NCI-H510A treated with DMSO at 0.1 percent for 48 hours (cell line): ENCODE results near the gene MLNR.

Experiments
- DNase-seq: peaks from one replicate; lab custom pipeline; 2025; lab: John Stamatoyannopoulos, UW

Gene MLNR

GRCh38 chr13:49226613-49227012, 6.5 kb downstream of the MLNR start:
- no peak for DNase-seq

- no peak for DNase-seq
These were observed 14.6 kb downstream of the MLNR start for GRCh38 chr13:49234741-49235140.

- DNase-seq = no peak
These were observed 15.8 kb downstream of the MLNR start for GRCh38 chr13:49235856-49236431.

DNA sequence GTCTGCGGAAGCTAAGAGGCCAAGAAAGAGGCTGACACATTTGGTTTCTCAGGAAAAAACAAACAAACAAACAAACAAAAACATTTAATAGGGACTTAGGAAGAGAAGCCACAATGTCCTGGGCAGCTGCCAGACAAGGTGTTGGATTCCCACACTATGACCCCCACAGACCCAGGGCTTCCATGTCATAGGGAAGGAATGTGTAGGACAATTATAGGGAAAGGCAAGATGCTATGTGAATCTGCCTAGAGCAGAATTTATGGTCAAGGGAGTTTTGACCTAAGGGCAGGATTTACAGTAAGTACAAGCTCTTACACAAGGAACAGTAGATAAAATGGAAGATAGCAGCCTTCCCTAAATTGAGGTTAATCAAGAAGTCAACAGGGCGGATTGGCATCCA, 18.5 kb downstream of the MLNR start:
- DNase-seq = no peak

DNA sequence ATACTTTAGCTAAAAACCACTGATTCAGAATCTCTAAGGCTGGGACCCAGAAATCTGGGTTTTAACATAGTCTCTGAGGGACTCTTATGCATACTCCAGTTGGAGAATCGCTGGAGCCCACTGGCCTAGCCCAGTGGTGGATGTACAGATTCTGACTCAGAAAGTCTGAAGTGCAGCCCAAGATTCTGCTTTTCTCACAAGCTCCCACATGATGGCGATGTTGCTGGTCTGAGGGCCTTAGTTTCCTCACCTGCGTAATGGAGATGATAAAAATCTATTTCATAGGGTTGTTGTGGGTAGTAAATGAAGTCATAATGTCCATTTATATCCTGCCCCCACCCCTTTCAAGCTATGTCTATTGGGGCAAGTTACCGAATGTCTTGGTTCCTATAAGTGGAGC, 19.9 kb downstream of the MLNR start:
- no peak for DNase-seq

- DNase-seq = no peak
These were observed 21.2 kb downstream of the MLNR start for GRCh38 chr13:49241296-49241695.

DNA sequence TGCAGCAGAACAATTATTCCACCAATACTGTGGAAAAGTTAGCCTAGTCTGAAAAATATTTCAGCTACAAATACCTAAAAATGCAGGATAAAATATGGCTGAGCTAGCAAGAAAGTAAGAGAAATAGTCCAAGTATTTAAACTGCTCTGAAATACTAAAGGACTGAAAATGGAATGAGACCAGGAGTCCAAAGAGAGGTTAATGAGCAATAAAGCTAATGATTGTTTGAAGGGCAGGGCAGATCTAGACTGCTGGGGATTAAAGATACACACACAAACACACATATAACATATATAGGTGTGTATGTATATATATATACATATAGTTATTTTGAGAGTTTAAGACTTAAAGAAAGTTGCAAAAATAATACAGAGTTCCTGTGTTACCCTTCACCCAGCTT, 25.0 kb downstream of the MLNR start:
- DNase-seq = no peak

- DNase-seq = peak; percentile 14
These were observed 26.9 kb downstream of the MLNR start for GRCh38 chr13:49246850-49247642.

- DNase-seq = peak; percentile 75
These were observed 27.8 kb downstream of the MLNR start, which contains the start of gene CDADC1 for GRCh38 chr13:49247643-49248621. Gene CDADC1 (plus strand): TSS chr13:49247925. CDS start chr13:49248038, 113 bp downstream.

- DNase-seq = no peak
These were observed 28.5 kb downstream of the MLNR start for GRCh38 chr13:49248622-49249002.

- no peak for DNase-seq
These were observed 31.2 kb downstream of the MLNR start for GRCh38 chr13:49251326-49251725.

- no peak for DNase-seq
These were observed 33.2 kb downstream of the MLNR start for GRCh38 chr13:49253310-49253709.

DNA sequence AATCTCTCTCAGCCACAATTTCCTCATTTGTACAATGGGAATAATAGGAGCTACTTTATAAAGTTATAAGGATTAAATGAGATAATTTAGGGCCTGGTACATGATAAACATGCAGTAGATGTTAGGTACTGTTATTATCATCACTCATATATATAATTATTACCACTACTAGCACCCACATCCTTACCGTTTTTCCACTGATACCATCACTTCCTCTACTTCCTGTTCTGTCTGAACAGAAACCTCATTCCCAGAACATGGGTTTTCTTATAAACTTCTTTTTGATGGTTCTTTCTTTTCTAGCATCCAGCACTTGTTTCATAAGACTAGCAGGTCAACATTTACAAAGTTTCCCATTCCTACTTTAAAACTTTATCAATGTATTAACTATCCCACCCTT, 33.9 kb downstream of the MLNR start:
- DNase-seq = no peak

GRCh38 chr13:49256841-49257240, 36.7 kb downstream of the MLNR start:
- DNase-seq = no peak

- DNase-seq = no peak
These were observed 38.1 kb downstream of the MLNR start for GRCh38 chr13:49258089-49258796.

GRCh38 chr13:49259586-49259985, 39.4 kb downstream of the MLNR start:
- DNase-seq = no peak

DNA sequence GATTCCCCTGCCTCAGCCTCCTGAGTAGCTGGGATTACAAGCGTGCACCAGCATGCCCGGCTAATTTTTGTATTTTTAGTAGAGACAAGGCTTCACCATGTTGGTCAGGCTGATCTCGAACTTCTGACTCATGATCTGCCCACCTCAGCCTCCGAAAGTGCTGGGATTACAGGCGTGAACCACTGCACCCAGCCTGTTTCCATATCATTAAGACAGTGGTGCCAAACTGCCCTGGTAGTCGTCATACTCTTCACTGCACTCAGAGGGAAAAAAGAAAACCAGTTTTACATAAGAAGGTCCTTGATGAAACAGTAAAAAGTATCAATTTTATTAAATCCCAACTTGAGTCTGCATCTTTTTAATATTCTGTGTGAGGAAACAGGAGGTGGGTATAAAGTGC, 42.5 kb downstream of the MLNR start:
- no peak for DNase-seq

- no peak for DNase-seq
These were observed 45.7 kb downstream of the MLNR start for GRCh38 chr13:49265822-49266221.

DNA sequence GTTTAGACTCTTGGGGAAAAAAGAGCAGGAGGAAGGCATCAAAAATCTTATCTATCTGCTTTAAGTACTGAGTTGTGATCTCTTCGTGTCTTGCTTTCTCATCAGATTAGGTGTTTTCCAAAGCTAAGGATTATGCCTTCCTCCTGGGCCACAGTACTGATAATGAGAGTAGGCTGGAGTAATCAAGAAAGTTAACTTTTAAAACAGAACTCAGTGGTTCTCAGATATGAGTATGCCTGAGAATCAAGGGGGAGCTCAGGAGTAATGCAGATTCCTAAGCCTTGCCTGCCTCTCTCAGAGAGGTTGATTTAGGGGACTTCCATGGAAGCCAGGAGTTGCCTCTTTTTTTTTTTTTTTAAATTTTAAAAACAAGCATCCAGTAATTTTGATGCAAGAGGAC, 51.1 kb downstream of the MLNR start:
- no peak for DNase-seq
